Epithelial cell of esophagus (primary cell): ENCODE results near the gene PKNOX2.
A peak's percentile ranks its signal among the peaks of the same experiment; 100 is the strongest.

Experiments
- DNase-seq: peaks from one replicate; pipeline ENCODE4 v3.0.0; 2010; ENCODE audit warnings: low read depth
- H3K4me3 ChIP-seq: 2 replicates; pipeline ENCODE4 v1.5.1; 2011; ENCODE audit warnings: mild to moderate bottlenecking, low read length, control low read depth
- TF ChIP-seq, protein P1 (sequence below): IDR thresholded peaks from 2 replicates; pipeline ENCODE4 v1.5.1; 2011; ENCODE audit warnings: low read depth, mild to moderate bottlenecking, low read length, control low read depth, inconsistent platforms; ENCODE audit not compliant: insufficient read depth; ENCODE audit errors: missing control alignments

Gene PKNOX2

DNA sequence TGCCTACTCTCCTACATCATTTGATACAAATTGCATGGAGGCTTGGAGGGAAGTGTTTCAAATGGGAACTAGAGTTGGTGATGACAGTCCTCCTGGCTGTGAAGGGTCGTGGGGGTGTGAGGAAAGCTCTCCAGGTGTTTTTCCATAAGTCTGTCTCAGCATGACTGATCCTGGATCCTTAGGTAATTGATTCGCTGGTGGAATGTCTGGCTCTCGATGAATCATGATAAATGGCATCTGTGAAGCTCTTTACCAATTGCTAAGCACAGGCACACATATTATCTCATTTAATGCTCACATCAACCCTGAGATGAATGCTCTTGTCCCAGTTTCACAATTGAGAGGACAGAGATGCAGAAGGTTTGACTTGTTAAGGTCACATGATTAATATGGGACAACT is 107.5 kb downstream of the PKNOX2 start:
- H3K4me3 ChIP-seq: no peak overlapping the region
- peak; percentile 62 for DNase-seq

DNA sequence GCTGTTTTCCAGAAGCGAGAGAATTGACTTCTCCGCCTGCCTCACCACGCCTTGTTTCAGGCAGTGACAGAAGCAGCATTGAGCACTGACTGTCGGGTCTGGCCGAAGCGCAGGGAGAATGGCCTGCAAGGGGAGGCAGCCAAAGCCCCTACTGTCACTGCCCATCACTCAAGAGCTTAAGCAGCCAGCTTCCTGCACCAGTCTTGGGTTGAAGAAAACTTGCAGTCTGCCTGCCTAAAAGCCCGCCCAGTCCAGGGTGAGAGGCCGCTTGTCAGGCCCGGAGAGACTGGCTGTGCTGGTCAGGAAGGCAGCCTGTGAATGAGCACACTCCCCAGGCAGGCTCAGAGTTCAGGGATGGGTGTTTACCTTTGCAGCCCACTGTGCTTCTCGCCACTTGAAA is 108.3 kb downstream of the PKNOX2 start:
- TF ChIP-seq, protein P1, sequence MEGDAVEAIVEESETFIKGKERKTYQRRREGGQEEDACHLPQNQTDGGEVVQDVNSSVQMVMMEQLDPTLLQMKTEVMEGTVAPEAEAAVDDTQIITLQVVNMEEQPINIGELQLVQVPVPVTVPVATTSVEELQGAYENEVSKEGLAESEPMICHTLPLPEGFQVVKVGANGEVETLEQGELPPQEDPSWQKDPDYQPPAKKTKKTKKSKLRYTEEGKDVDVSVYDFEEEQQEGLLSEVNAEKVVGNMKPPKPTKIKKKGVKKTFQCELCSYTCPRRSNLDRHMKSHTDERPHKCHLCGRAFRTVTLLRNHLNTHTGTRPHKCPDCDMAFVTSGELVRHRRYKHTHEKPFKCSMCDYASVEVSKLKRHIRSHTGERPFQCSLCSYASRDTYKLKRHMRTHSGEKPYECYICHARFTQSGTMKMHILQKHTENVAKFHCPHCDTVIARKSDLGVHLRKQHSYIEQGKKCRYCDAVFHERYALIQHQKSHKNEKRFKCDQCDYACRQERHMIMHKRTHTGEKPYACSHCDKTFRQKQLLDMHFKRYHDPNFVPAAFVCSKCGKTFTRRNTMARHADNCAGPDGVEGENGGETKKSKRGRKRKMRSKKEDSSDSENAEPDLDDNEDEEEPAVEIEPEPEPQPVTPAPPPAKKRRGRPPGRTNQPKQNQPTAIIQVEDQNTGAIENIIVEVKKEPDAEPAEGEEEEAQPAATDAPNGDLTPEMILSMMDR: no peak
- no peak overlapping the region for H3K4me3 ChIP-seq
- DNase-seq: no peak

More for the DNA sequence above, 107.5 kb downstream of the PKNOX2 start:
- TF ChIP-seq, protein P1: no peak

DNA sequence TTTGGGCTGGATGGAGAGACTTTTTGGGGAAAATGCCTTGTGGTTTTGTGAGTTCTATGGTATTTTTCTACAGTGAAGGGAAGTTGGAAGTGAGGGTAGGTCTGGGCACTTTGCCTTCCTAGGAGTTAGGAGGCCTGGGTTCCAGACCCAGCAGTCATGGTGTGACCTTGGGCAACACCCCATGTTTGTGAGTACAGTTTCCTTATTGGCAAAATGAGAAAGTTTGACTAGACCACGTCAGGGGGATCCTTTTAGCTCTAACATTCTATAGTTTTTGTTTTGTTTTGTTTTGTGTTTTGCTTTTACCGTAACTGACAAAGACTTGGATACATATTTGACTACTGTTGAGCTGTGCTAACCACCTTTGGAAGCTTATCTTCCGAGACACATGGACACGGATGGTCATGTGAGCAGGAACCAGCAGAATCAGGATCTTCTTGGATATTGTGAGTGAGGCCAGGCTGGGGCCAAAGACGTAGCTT is 109.0 kb downstream of the PKNOX2 start:
- H3K4me3 ChIP-seq: no peak overlapping the region
- TF ChIP-seq, protein P1: no peak
- DNase-seq: no peak

DNA sequence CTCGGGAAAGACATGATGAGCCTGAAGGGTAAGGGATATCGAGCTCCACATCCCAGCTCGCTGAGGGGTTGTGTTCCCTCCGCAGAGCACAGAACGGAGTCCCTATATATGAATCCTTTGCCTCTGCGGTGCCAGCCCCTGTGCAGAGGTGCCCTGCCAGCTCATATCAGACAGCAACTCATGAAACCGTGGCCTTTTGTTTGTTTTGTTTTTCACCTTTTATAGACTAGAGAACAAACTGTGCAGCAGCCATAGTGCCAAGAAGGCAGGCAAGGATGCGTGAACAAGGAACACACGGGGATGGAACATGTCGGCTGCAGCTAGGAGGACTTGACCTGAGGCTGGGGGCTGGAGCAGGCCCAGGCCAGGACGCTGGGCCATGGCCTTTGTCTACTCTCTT is 109.8 kb downstream of the PKNOX2 start:
- TF ChIP-seq, protein P1: no peak
- H3K4me3 ChIP-seq: no peak overlapping the region
- DNase-seq: no peak

DNA sequence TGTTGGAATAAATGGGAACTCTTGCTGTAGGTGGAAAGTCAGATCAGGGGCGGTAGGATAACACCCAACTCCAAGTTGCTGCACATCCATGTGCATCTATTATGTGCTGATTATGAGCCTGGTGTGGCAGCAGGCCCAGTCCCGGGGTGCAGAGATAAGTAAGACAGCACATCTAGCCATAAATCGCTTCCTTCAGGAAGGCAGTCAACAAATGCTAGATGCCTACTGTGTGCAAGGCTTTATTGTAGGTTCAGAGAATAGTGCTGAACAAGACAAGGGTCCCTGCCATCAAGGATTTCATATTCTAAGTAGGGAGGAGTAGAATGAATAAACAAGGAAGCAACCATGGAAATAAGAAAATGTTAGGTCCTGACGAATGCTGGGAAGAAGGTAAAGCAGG is 110.2 kb downstream of the PKNOX2 start:
- H3K4me3 ChIP-seq: no peak overlapping the region
- TF ChIP-seq, protein P1: no peak
- no peak for DNase-seq

DNA sequence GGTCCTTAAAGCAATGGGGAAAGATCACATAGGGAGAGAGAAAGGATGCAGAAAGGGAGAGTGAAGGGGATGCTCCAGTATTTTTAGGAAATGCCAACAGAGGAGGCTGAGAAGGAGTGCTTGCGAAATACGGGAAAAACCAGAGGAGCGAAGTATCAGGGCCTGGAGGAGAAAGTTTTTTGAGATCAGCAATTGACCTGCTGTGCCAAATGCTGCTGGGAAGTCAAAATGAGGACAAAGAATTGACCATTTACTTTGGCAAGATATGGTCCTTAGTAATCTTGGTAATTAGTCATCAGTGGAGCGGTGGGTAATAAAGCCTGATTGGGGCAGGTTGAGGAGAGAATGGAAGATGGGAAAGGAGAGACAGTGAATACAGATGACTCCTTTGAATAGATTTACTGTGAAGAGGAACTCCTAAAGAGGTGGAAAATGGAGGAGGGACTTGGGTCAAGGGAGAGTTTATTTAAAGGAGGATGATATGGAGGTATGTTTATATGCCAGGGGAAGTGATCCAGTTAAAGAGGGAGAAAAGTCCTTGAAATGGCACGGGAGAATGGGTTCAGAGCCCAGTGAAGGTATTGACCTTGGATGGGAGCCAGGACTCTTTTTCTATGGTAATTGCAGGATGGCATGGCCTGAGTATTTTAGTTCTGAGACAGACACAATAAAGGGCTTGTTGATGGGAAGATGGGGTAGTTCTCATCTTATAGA is 111.5 kb downstream of the PKNOX2 start:
- H3K4me3 ChIP-seq: no peak overlapping the region
- TF ChIP-seq, protein P1: no peak
- no peak for DNase-seq

DNA sequence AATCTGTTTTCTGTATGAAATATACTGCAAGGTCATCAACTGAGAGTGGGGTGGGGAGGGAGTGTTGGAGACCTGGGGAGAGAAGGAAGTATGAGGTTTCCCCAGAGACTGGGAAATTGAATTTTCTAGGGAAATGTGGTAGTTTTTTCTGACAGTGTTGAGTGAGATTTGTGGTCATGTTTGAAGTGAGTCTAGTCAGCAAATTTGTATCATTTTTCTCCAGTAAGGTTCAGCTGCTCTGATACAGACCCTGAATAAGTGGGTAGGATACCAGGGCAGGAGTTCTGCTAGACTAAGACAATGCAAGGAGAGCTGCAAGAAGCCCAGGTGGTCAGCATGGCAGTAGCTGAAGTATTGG is 112.0 kb downstream of the PKNOX2 start:
- H3K4me3 ChIP-seq: no peak overlapping the region
- no peak for DNase-seq
- TF ChIP-seq, protein P1: no peak
